Measurements from ENCODE around the gene NABP2. TPM values are rescaled to one million over a fixed set of nuclear protein-coding genes. Genes with fewer than 3 reads are reported as not detected.
A peak's percentile ranks its signal among the peaks of the same experiment; 100 is the strongest.

Gene NABP2
- total and polyA plus RNA-seq, 7 donors = 27.1 to 65.7 (median 31.0) TPM

DNA sequence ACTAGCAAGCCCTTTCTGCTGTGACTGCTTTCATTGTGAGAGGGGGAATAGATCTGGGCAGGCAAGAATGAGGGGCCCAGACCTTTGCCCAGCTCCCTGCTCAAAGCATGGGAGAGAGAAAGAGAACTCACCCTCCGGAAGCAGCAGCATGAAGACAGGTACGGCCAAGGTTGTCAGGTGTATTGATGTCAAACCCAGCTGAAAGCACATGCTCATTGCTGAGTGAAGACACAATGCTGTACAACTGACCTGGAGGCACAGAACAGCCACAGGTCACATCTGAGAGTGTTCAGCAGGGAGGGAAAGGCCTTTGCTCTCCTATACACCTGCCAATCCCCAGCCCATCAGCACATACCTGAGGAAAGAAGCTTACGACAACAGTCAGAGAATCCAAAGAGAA, 28.5 kb downstream of the NABP2 start:
- peaks cover 18 to 94% of the 10 kb centered on the region in 2 donors for H3K36me3 ChIP-seq (ENCODE audit: insufficient read depth in 1 of 2, low read depth in 1 of 2)
- no peaks in the 10 kb centered on the region for H3K9me3 ChIP-seq
- H3K27me3 ChIP-seq (ENCODE audit: insufficient read depth in 3 of 3, low read length in 2 of 3) = no peaks in the 10 kb centered on the region
- no peak overlapping the region for H3K4me3 ChIP-seq
- no peak overlapping the region for H3K27ac ChIP-seq
- no peak for TF ChIP-seq CTCF (IDR thresholded peaks at IDR 0.05)
- peaks cover 24% of the 10 kb centered on the region for H3K4me1 ChIP-seq
- ATAC-seq (no peak), DNase-seq (no peak)
- 92 to 98% (median 92%) methylated on average over 3 of the region's 3 CpGs for WGBS, 3 donors
- intact Hi-C loops (cut with DNase I) = loop anchor here in 1 of 2 donors (5.0 kb wide), 1 partner anchor 345 kb away; no protein-coding TSS in a partner anchor

GRCh38 chr12:56253091-56253490, 28.9 kb downstream of the NABP2 start:
- Histone ChIP-seq H3K27ac (no peak overlapping the region), H3K4me3 (no peak overlapping the region), H3K36me3 (ENCODE audit: insufficient read depth in 1 of 2, low read depth in 1 of 2) (peaks cover 15 to 89% of the 10 kb centered on the region in 2 donors), H3K9me3 (no peaks in the 10 kb centered on the region), H3K4me1 (peaks cover 24% of the 10 kb centered on the region), H3K27me3 (ENCODE audit: insufficient read depth in 3 of 3, low read length in 2 of 3) (no peaks in the 10 kb centered on the region)
- 89 to 96% (median 94%) methylated on average over 11 of the region's 11 CpGs for WGBS, 3 donors
- intact Hi-C loops (cut with DNase I) = loop anchor here in 1 of 2 donors (5.0 kb wide), 1 partner anchor 344 kb away; no protein-coding TSS in a partner anchor
- no peak for DNase-seq
- ATAC-seq = no peak
- no peak for TF ChIP-seq CTCF (IDR thresholded peaks at IDR 0.05)

DNA sequence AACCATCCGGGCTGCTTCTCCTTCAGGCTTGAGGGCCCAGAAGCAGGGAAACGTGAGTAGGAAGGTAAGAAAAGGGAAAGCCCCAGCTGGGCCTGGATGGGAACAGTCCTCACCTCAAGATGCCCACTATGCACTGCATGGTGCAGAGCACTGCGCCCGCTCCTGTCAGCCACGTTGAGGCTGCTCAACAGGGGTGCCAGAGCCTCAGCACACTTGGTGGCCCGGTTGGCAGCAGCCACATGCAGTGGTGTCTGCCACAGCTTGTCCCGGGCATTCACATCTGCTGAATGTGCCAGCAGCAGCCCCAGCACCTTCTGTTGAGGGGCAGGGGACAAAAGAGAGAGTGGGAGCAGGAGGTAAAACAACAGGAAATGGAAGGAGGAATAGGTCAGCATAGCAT, 31.5 kb downstream of the NABP2 start:
- Histone ChIP-seq H3K36me3 (ENCODE audit: insufficient read depth in 1 of 2, low read depth in 1 of 2) (peaks cover 12 to 63% of the 10 kb centered on the region in 2 donors), H3K9me3 (no peaks in the 10 kb centered on the region), H3K27me3 (ENCODE audit: insufficient read depth in 3 of 3, low read length in 2 of 3) (no peaks in the 10 kb centered on the region), H3K4me3 (peak overlapping the region; percentile 97), H3K4me1 (peaks cover 35% of the 10 kb centered on the region), H3K27ac (peak overlapping the region; percentile 89)
- ATAC-seq (peak in 2 of 4 donors; percentile 13 to 44), DNase-seq (peak in 1 of 2 donors; percentile 64)
- no peak for TF ChIP-seq CTCF (IDR thresholded peaks at IDR 0.05)
- 50 to 71% (median 53%) methylated on average over 7 of the region's 7 CpGs for WGBS, 3 donors
- intact Hi-C loops (cut with DNase I) = loop anchor here (2.0 to 5.0 kb wide), 4 partner anchors 33 to 128 kb away; partner anchors contain the start of genes ESYT1 (in 1 of the 2), NABP2 (in 1 of the 2) and RNF41 (in 1 of the 2)

DNA sequence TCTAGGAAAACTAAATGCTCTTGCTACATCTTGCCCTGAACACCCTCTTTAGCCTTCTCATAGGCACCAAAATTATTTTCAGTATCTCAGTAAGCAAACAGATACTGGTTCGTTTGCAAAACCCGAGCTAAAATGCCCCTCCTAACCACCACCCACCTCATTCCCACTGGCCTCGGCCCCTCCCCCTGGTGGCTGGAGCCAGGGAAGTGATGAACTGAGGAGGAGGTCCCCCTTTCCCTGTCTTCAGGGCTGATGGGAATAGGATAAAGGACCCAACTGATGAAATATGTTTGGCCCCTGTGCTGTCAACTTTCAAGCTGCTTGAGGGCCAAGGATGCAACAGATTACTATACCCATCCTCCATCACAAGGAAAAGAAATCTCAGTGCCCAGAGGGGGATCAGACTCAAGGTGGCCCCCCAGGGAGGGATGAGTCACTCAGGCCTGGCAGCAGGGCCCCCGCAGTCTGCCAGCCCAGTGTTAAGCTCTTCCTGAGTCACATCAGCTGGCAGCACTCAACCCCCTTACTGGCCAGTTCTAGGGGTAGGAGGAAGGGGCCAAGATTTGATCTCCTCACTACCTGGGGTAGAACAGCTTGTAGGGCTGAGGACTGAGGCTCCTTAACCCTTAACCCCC, 32.3 kb downstream of the NABP2 start:
- peaks cover 12 to 56% of the 10 kb centered on the region in 2 donors for H3K36me3 ChIP-seq (ENCODE audit: insufficient read depth in 1 of 2, low read depth in 1 of 2)
- peak; percentile 73 to 88 (median 82) for ATAC-seq
- TF ChIP-seq CTCF (IDR thresholded peaks at IDR 0.05) = no peak
- 14 to 23% (median 21%) methylated on average over 4 of the region's 4 CpGs for WGBS, 3 donors
- intact Hi-C loops (cut with DNase I) = loop anchor here (2.0 to 5.0 kb wide), 4 partner anchors 34 to 129 kb away; partner anchors contain the start of genes ESYT1 (in 1 of the 2), NABP2 (in 1 of the 2) and RNF41 (in 1 of the 2)
- DNase-seq = peak; percentile 74 to 92
- peaks cover 38% of the 10 kb centered on the region for H3K4me1 ChIP-seq
- no peaks in the 10 kb centered on the region for H3K9me3 ChIP-seq
- H3K27ac ChIP-seq = peak overlapping the region; percentile 89
- H3K4me3 ChIP-seq = peak overlapping the region; percentile 97
- no peaks in the 10 kb centered on the region for H3K27me3 ChIP-seq (ENCODE audit: insufficient read depth in 3 of 3, low read length in 2 of 3)

Data from psoas muscle (tissue), 8 donors.